Central memory CD4-positive, alpha-beta T cell (primary cell): ENCODE data around the gene SELENOK.
"Not testable (repeated sequence)": the region's sequence is repeated elsewhere in the genome, so short reads cannot be mapped to it uniquely, and the experiment has no call there.

Source experiments
- DNase-seq: peaks from one replicate; pipeline ENCODE4 v3.0.0; 2022
- total RNA-seq, 3 experiments: gene quantifications; one replicate each; lab custom pipeline; 2026; lab: John Stamatoyannopoulos, UW

SELENOK gene
- total RNA-seq = 33.1 to 95.1 (median 69.6) reads per million in 3 experiments

GRCh38 chr3:53891497-53892285, at the start of gene SELENOK:
SELENOK (minus strand) TSS chr3:53891859.
- peak; percentile 98 for DNase-seq

DNA sequence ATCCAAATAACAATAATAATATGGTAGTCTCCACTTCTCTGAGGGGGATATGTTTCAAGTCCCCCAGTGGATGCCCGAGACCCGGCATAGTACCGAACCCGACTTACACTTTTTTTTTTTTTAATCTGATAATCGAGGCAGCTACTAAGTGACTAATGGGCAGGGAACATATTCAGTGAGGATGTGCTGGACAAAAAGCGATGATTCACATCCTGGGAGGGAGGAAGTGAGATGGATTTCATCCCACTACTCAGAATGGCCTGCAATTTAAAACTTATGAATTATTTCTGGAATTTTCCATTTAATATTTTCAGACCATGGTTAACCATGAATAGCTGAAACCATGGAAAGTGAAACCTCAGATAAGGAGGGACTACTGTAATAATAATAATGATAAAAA, 49.5 kb upstream of the SELENOK start:
- DNase-seq = no peak

DNA sequence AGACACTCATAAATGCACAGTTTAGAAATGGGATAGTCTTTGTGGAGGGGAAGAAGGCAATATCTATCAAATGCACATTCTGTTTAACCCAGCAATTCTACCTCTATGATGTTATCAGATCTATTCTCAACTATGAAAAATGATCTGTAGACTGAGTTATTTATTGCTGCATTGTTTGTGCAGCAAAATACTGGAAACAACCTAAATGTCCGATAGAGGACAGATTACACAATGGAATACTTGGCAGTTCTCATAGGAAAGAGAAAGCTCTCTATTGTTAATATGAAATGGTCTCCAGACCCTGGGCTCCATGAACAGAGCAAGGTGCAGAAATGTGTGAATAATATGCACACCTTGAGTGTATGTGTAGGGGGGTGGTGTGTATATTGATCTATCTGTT, 49.0 kb upstream of the SELENOK start:
- no peak for DNase-seq

DNA sequence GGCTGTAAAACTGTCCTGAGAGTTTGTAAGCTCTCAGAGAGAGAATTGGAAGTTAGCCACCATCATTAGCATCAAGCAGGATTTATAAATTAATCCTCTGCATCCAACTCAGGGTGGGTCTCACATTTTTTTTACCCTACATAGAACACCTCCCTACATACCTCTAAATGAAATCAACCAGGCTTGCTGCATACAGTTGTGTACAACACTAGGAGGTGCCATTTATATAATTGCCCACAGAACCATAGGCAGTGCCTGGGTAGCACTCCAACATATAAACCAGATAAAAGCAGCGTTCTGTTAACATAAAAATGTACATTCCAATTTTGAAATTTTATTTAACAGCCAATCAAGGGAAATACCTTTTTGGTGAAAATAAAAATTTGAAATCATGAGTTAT, 48.2 kb upstream of the SELENOK start:
- DNase-seq = no peak

DNA sequence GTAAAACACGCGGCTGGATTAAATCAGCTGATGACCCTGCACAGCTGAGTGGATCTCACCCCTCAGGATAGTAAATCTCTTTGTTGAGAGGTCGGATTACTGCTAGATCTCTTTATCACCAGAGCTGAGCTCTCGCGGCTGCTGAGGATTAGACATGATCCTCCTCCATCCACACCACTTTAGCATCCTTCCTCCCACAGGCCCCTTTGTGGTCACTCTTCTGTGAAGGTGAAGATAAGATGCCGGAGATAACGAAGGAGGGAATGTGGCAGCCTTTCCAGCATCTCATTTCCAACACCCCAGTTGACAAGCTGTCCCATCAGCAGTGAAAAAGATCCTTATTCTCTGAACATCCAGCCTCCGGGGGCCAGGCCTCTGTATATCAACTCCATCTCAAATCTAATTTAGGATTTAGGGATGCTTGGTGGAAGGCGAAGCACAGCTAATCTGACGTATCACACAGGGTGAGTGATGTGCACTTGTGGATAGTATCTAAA, 47.5 kb upstream of the SELENOK start:
- DNase-seq = no peak

- DNase-seq = peak; percentile 6
Measured at GRCh38 chr3:53938645-53939044, 47.0 kb upstream of the SELENOK start.

- DNase-seq = no peak
Measured at GRCh38 chr3:53936347-53936746, 44.7 kb upstream of the SELENOK start.

- DNase-seq = no peak
Measured at GRCh38 chr3:53935283-53935901, 43.7 kb upstream of the SELENOK start.

DNA sequence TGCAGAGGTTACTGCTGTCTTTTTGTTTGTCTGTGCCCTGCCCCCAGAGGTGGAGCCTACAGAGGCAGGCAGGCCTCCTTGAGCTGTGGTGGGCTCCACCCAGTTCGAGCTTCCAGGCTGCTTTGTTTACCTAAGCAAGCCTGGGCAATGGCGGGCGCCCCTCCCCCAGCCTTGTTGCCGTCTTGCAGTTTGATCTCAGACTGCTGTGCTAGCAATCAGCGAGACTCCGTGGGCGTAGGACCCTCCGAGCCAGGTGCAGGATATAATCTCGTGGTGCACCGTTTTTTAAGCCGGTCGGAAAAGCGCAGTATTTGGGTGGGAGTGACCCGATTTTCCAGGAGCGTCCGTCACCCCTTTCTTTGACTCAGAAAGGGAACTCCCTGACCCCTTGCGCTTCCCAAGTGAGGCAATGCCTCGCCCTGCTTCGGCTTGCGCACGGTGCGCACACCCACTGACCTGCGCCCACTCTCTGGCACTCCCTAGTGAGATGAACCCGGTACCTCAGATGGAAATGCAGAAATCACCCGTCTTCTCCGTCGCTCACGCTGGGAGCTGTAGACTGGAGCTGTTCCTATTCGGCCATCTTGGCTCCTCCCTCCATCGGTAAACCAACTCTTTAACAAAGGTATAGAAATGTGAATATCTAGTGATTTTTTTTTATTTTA, 35.7 kb upstream of the SELENOK start:
- DNase-seq = not testable (repeated sequence)

DNA sequence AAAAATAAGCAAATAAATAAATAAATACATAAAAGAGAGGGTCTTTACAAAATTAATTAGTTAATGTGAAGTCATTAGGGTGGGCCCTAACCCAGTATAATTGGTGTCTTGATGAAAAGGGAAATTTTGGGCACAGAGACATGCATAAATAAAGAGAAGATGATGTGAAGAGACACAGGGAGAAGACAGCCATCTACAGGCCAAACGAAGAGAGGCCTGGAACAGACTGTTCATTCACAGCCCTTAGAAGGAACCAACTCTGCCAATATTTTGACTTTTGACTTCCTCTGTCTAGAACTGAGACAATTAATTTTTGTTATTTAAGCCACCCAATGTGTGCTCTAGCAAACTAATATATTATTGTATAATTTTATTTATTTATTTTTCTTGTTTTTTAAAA, 29.6 kb upstream of the SELENOK start:
- DNase-seq = peak; percentile 10

- DNase-seq = no peak
Measured at GRCh38 chr3:53919741-53920140, 28.1 kb upstream of the SELENOK start.

- DNase-seq = no peak
Measured at GRCh38 chr3:53913401-53913800, 21.7 kb upstream of the SELENOK start.

- no peak for DNase-seq
Measured at GRCh38 chr3:53902711-53903110, 11.1 kb upstream of the SELENOK start.

DNA sequence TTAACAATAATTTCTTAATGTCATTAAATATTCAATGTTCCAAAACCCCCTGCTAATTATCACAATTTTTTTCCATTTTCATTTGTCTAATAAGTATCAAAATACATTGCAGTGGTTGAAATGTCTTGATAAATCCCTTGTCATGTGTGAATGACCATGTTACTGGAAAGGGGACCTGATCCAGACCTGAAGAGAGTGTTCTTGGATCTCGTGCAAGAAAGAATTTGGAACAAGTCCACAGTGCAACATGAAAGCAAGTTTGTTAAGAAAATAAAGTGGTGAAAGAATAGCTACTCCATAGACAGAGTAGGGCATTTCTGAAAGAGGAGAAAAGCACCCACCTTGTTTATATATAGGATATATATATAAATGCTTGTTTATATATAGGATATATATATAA, 10.4 kb upstream of the SELENOK start:
- no peak for DNase-seq

DNA sequence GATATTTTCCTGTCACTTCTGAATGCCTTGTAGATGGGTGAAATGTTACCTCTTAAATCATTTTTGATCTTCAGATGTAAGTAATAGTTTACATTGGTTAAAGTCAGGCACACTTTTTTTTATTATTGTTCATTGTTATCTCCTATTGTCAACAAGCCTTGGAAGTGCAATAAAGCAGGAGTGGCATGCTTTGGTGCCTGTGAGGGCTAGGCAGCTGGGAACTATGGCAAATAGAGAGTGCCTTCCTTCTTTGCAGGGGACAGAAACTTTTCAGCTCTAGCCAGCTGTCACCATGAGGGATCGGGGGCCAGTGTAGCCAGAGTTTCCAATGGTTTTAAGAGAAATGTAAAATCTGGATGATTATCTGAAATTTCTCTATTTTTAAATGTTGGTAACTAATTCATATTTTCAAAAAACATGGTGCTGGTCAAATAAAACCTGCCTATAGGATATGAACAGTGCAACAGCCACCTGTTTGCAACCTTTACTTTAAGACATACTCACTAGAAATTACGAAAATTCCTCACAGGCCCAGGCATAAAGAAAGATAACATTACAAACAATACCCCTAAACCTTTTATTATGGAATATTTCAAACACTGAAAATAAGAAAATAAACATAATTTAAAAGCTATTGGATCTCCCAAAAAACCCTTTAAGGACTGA, 9.1 kb upstream of the SELENOK start:
- no peak for DNase-seq

GRCh38 chr3:53899750-53900149, 8.1 kb upstream of the SELENOK start:
- DNase-seq = no peak

DNA sequence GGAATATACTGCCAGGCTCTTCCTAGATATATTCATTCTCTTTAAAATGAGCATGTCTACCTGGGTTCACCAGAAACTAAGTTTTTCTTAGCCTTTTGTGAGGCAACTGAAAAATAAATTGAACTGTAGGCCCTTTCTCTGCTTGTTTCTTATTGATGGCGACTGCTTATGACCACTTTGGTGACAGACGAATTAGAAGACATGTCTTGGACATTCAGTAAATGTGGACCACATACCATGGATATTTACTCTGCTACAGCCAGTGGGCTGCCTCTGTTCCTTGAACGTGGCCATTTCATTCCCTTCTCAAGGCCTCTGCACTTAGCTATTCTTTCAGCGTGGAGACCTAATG, 603 bp upstream of the SELENOK start:
- no peak for DNase-seq

DNA sequence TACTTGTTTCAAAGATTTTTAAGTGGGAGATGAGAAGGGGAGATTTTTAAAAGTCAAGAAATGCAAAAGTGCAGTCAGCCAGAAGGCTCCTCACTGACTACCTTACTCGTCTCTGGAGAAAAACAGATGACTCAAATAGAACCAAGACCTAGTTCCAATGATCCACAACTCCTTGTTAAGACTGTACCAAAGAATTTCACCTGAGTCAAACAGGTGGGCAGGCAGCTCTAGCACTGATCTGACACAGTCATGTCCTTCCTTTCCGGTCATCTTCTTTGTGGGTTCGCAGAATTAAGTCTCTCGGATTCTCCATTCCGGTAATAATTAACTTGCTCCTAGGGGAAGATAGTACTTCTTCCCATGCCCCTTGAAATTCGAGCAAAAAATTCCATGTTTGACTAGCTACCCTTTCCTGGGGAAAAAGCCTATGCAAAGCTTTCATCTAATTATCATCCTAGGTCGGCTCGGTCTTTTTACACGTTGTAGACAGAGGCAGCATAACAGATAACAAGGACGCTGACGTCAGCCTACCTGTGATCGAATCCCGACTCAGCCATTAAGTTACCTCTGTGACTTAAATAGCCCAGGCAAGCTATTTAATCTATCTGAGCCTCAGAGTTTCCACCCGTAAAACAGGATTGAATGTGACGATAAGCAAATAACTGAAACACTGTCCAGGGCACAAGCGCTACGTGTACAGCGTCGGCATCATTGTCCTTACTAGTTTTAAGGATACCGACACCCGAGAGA, 758 bp downstream of the SELENOK start:
- DNase-seq = peak; percentile 77

GRCh38 chr3:53888232-53888631, 3.4 kb downstream of the SELENOK start:
- no peak for DNase-seq

- DNase-seq = no peak
Measured at GRCh38 chr3:53887446-53887845, 4.2 kb downstream of the SELENOK start.

DNA sequence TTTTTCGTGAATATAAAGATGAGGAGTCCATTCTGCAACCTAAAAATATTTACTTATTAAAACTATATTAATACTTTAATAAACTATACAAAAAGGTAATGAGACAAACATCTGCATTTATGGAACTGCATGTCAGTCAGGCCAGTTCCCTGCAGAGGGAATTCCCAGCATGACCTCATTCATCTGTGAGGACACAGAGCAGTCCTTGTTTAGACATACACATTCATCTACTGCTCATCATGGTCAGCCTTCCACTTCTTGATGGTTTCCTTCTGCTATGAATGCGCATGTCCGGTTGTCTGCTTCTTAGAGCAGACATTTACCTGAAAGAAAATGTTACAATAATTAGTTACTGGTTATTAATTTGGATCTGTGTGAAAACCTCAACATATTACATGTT, 6.4 kb downstream of the SELENOK start:
- DNase-seq = no peak

DNA sequence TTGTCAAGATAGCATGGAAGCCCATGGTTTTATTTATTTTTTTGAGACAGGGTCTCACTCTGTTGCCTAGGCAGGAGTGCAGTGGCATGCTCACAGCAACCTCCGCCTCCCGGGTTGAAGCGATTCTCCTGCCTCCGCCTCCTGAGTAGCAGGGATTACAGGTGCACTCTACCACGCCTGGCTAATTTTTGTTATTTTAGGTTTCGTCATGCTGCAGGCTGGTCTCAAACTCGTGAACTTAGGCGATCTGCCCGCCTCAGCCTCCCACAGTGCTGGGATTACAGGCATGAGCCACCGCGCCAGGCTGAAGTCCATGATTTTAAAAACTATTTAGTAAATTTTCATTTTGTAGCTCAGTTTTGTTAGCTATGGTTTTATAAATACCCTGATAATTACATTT, 7.0 kb downstream of the SELENOK start:
- DNase-seq = no peak

- no peak for DNase-seq
Measured at GRCh38 chr3:53883008-53883407, 8.7 kb downstream of the SELENOK start.
